ENCODE results near the gene RAMP1.

GRCh38 chr2:237860273-237860935 lies 981 bp downstream of the RAMP1 start:
- TF ChIP-seq CTCF (conservative IDR thresholded peaks at IDR 0.05; ENCODE audit: low read length) (no peak), EZH2phosphoT487 (IDR thresholded peaks at IDR 0.05; ENCODE audit: borderline replicate concordance) (no peak)
